Body of pancreas (tissue), 4 donors: ENCODE results near the gene GPC1.

ENCODE experiments used
- CTCF ChIP-seq, 7 experiments: fragments of 450-650 bp in 4 of 7; fragments of 200-600 bp in 3 of 7; sonication (generic) in 3 of 7; IDR thresholded peaks; one replicate each; pipeline ENCODE4 v1.5.1; 2016 to 2019; ENCODE audit warnings: antibody characterized with exemption in 7 of 7
- POLR2A ChIP-seq, 3 donors: fragments of 450-650 bp; IDR thresholded peaks; one replicate each; pipeline ENCODE4 v1.6.1; 2016; ENCODE audit warnings: antibody characterized with exemption in 3 of 3, mild to moderate bottlenecking in 2 of 3

GRCh38 chr2:240437551-240437860 lies 2.0 kb downstream of the GPC1 start:
- TF ChIP-seq CTCF (IDR thresholded peaks at IDR 0.05) (no peak), POLR2A (IDR thresholded peaks at IDR 0.05) (no peak)
